GM23338 (cell line): ENCODE measurements around the gene SRP68. TPM values are rescaled to one million over a fixed set of nuclear protein-coding genes. Genes with fewer than 3 reads are reported as not detected.

Source experiments
- ATAC-seq: fragments of 200-7000 bp; cut with Tn5 transposase; 3 replicates; pipeline ENCODE4 v1.9.1; 2020
- DNase-seq: peaks from one replicate; pipeline ENCODE4 v3.0.0-alpha.2; 2015; ENCODE audit warnings: low spot score
- H2AFZ ChIP-seq: fragments of 200-600 bp; sonication (generic); 2 replicates; pipeline ENCODE4 v1.8.0; 2016; ENCODE audit warnings: antibody characterized with exemption, mild to moderate bottlenecking, moderate library complexity
- H3F3A ChIP-seq: fragments of 200-600 bp; sonication (generic); replicated peaks from 2 replicates; pipeline ENCODE4 v1.8.0; 2017; ENCODE audit warnings: antibody characterized with exemption, mixed run types, low read depth
- H3K27ac ChIP-seq: fragments of 200-600 bp; sonication (generic); 2 replicates; pipeline ENCODE4 v1.6.1; 2016; ENCODE audit warnings: low read depth
- H3K27me3 ChIP-seq: fragments of 200-600 bp; sonication (generic); 2 replicates; pipeline ENCODE4 v1.8.0; 2016; ENCODE audit warnings: mild to moderate bottlenecking, mixed run types, moderate library complexity; ENCODE audit not compliant: insufficient read depth
- H3K36me3 ChIP-seq: fragments of 200-600 bp; sonication (generic); 2 replicates; pipeline ENCODE4 v1.8.0; 2016; ENCODE audit warnings: mild to moderate bottlenecking; ENCODE audit not compliant: insufficient read depth
- H3K4me1 ChIP-seq: fragments of 200-600 bp; sonication (generic); 2 replicates; pipeline ENCODE4 v1.8.0; 2016; ENCODE audit warnings: mild to moderate bottlenecking, moderate library complexity; ENCODE audit not compliant: insufficient read depth
- H3K4me2 ChIP-seq: fragments of 200-600 bp; sonication (generic); 2 replicates; pipeline ENCODE4 v1.7.1; 2017; ENCODE audit warnings: mixed run types
- H3K4me3 ChIP-seq: fragments of 200-600 bp; sonication (generic); 2 replicates; pipeline ENCODE4 v1.6.1; 2016; ENCODE audit warnings: mixed run types
- H3K79me2 ChIP-seq: fragments of 200-600 bp; sonication (generic); replicated peaks from 2 replicates; pipeline ENCODE4 v1.8.0; 2017; ENCODE audit warnings: mild to moderate bottlenecking; ENCODE audit not compliant: insufficient read depth
- H3K9me2 ChIP-seq: fragments of 200-600 bp; sonication (generic); 2 replicates; pipeline ENCODE4 v1.8.0; 2017; ENCODE audit not compliant: insufficient read depth
- H4K20me1 ChIP-seq: fragments of 200-600 bp; sonication (generic); replicated peaks from 2 replicates; pipeline ENCODE4 v1.8.0; 2017; ENCODE audit warnings: mild to moderate bottlenecking; ENCODE audit not compliant: insufficient read depth
- H3K27ac Mint-ChIP-seq: 2 replicates; pipeline ENCODE4 v1.8.0; 2020; ENCODE audit warnings: inconsistent platforms, mild to moderate bottlenecking, moderate library complexity, mixed read lengths
- H3K27me3 Mint-ChIP-seq: 3 replicates; pipeline ENCODE4 v1.8.0; 2022; ENCODE audit warnings: low read depth, mild to moderate bottlenecking, moderate library complexity, mixed read lengths, inconsistent platforms; ENCODE audit not compliant: insufficient read depth, poor library complexity
- H3K36me3 Mint-ChIP-seq: 3 replicates; pipeline ENCODE4 v1.8.0; 2021; ENCODE audit warnings: low read depth, mild to moderate bottlenecking, inconsistent platforms, moderate library complexity, mixed read lengths
- H3K4me1 Mint-ChIP-seq: 3 replicates; pipeline ENCODE4 v1.8.0; 2020; ENCODE audit warnings: mild to moderate bottlenecking, inconsistent platforms, mixed read lengths
- H3K4me3 Mint-ChIP-seq: 3 replicates; pipeline ENCODE4 v1.8.0; 2021; ENCODE audit warnings: moderate library complexity, mild to moderate bottlenecking, inconsistent platforms, mixed read lengths
- H3K9me3 Mint-ChIP-seq: 3 replicates; pipeline ENCODE4 v1.8.0; 2020; ENCODE audit warnings: moderate library complexity, mild to moderate bottlenecking, inconsistent platforms, mixed read lengths
- CREB1 ChIP-seq: fragments of 250-450 bp; sonication (Bioruptor Pico); IDR thresholded peaks from 2 replicates; pipeline ENCODE4 v1.5.0; 2020; ENCODE audit warnings: low read depth, mild to moderate bottlenecking, moderate library complexity
- EZH2 ChIP-seq: fragments of 200-600 bp; sonication (generic); IDR thresholded peaks from one replicate; pipeline ENCODE4 v1.8.0; 2017; ENCODE audit warnings: antibody characterized with exemption, mild to moderate bottlenecking, low read depth; ENCODE audit not compliant: unreplicated experiment
- EZH2phosphoT487 ChIP-seq: fragments of 200-600 bp; sonication (generic); IDR thresholded peaks from one replicate; pipeline ENCODE4 v1.8.1; 2018; ENCODE audit warnings: antibody characterized with exemption; ENCODE audit not compliant: unreplicated experiment
- JUNB ChIP-seq: IDR thresholded peaks from one replicate; pipeline ENCODE4 v1.6.1; 2016; ENCODE audit warnings: antibody characterized with exemption; ENCODE audit not compliant: unreplicated experiment
- NANOG ChIP-seq: IDR thresholded peaks from 2 replicates; pipeline ENCODE4 v1.6.1; 2016; ENCODE audit warnings: antibody characterized with exemption, borderline replicate concordance
- STAT1 ChIP-seq: IDR thresholded peaks from one replicate; pipeline ENCODE4 v1.6.1; 2016; ENCODE audit warnings: antibody characterized with exemption; ENCODE audit not compliant: unreplicated experiment
- ZNF114 ChIP-seq: fragments of 250-450 bp; sonication (Bioruptor Pico); IDR thresholded peaks from 2 replicates; pipeline ENCODE4 v1.5.0; 2020; ENCODE audit warnings: mild to moderate bottlenecking, moderate library complexity
- ZNF331 ChIP-seq: fragments of 250-450 bp; sonication (Bioruptor Pico); IDR thresholded peaks from 2 replicates; pipeline ENCODE4 v1.5.0; 2020; ENCODE audit warnings: low read depth, mild to moderate bottlenecking, moderate library complexity
- polyA plus RNA-seq: library from polyadenylated mRNA; unstranded; fragments of >200 nt; fragmentation: Nextera tagmentation; extraction: Ambion mirVana; gene quantifications from 2 replicates; pipeline ENCODE4 v1.2.1, GENCODE V29; 2016
- total RNA-seq: library from RNA; depleted of rRNA; stranded (reverse); fragments of >200 nt; shearing (Covaris generic); gene quantifications from 2 replicates; pipeline ENCODE4 v1.2.3, GENCODE V29; 2014
- TF ChIP-seq, protein P1 (sequence below): IDR thresholded peaks from 2 replicates; pipeline ENCODE4 v1.6.1; 2016; ENCODE audit warnings: antibody characterized with exemption
- TF ChIP-seq, protein P2 (sequence below): IDR thresholded peaks from one replicate; pipeline ENCODE4 v1.6.1; 2018; ENCODE audit warnings: antibody characterized with exemption; ENCODE audit not compliant: unreplicated experiment
- TF ChIP-seq, protein P3 (sequence below), 2 experiments: fragments of 200-600 bp in 1 of 2; sonication (generic) in 1 of 2; conservative IDR thresholded peaks; 2 replicates each; pipeline versions ENCODE4 v1.5.1 to v1.6.1; 2016 to 2017; ENCODE audit warnings: antibody characterized with exemption in 2 of 2, low read depth in 2 of 2, mild to moderate bottlenecking in 2 of 2, moderate library complexity in 1 of 2

Gene SRP68
- total and polyA plus RNA-seq, 2 experiments from 2014 or later = 30.7 to 62.8 TPM

DNA sequence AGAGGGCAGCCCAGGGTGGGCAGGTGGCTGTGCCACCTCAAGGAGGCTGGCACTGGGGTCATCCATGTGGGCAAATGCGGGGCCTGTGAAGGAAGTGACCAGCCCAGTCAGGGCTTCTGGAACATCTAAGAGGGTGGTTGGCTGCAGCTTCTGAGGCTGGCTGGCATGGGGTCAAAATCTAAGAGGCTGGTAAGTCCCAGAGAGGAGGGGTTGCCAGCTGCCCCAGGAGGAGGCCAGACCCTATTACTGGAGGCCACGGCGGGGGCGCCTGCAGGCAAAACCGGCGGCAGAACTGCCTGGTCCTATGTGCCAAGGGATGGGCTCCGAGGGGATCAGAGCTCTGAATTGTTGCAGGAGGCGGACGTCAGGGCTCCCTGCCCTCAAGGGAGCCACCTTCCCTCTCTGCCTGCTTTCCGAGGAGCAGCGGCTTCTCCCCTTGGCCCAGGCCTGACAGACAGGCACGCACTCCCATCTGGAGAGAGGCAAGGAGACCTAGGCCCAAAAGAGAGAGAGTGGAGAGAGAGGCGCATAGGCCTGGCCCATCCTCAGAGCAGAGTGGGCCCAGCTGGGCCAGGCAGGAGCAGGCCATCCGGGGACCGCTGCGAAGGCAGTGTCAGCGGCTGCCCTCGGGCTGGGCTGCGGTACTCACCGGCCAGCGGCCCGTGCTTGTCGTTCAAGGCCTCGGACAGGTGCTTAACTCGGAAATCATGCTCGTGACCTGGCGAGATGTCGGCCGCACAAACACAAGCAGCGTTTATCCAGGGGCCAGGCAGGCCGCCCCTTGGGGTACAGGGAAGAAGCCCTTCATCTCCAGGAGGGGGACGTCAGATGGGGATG, 17.6 kb upstream of the SRP68 start (continued):
- TF ChIP-seq, protein P1, sequence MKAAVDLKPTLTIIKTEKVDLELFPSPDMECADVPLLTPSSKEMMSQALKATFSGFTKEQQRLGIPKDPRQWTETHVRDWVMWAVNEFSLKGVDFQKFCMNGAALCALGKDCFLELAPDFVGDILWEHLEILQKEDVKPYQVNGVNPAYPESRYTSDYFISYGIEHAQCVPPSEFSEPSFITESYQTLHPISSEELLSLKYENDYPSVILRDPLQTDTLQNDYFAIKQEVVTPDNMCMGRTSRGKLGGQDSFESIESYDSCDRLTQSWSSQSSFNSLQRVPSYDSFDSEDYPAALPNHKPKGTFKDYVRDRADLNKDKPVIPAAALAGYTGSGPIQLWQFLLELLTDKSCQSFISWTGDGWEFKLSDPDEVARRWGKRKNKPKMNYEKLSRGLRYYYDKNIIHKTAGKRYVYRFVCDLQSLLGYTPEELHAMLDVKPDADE = no peak
- TF ChIP-seq, protein P2, sequence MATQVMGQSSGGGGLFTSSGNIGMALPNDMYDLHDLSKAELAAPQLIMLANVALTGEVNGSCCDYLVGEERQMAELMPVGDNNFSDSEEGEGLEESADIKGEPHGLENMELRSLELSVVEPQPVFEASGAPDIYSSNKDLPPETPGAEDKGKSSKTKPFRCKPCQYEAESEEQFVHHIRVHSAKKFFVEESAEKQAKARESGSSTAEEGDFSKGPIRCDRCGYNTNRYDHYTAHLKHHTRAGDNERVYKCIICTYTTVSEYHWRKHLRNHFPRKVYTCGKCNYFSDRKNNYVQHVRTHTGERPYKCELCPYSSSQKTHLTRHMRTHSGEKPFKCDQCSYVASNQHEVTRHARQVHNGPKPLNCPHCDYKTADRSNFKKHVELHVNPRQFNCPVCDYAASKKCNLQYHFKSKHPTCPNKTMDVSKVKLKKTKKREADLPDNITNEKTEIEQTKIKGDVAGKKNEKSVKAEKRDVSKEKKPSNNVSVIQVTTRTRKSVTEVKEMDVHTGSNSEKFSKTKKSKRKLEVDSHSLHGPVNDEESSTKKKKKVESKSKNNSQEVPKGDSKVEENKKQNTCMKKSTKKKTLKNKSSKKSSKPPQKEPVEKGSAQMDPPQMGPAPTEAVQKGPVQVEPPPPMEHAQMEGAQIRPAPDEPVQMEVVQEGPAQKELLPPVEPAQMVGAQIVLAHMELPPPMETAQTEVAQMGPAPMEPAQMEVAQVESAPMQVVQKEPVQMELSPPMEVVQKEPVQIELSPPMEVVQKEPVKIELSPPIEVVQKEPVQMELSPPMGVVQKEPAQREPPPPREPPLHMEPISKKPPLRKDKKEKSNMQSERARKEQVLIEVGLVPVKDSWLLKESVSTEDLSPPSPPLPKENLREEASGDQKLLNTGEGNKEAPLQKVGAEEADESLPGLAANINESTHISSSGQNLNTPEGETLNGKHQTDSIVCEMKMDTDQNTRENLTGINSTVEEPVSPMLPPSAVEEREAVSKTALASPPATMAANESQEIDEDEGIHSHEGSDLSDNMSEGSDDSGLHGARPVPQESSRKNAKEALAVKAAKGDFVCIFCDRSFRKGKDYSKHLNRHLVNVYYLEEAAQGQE = no peak
- TF ChIP-seq, protein P3, sequence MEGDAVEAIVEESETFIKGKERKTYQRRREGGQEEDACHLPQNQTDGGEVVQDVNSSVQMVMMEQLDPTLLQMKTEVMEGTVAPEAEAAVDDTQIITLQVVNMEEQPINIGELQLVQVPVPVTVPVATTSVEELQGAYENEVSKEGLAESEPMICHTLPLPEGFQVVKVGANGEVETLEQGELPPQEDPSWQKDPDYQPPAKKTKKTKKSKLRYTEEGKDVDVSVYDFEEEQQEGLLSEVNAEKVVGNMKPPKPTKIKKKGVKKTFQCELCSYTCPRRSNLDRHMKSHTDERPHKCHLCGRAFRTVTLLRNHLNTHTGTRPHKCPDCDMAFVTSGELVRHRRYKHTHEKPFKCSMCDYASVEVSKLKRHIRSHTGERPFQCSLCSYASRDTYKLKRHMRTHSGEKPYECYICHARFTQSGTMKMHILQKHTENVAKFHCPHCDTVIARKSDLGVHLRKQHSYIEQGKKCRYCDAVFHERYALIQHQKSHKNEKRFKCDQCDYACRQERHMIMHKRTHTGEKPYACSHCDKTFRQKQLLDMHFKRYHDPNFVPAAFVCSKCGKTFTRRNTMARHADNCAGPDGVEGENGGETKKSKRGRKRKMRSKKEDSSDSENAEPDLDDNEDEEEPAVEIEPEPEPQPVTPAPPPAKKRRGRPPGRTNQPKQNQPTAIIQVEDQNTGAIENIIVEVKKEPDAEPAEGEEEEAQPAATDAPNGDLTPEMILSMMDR (conservative IDR thresholded peaks at IDR 0.05; ENCODE audit: low read depth in 2 of 2) = no peak
- TF ChIP-seq ZNF114 (no peak), CREB1 (CRISPR knock-in tag) (no peak)

DNA sequence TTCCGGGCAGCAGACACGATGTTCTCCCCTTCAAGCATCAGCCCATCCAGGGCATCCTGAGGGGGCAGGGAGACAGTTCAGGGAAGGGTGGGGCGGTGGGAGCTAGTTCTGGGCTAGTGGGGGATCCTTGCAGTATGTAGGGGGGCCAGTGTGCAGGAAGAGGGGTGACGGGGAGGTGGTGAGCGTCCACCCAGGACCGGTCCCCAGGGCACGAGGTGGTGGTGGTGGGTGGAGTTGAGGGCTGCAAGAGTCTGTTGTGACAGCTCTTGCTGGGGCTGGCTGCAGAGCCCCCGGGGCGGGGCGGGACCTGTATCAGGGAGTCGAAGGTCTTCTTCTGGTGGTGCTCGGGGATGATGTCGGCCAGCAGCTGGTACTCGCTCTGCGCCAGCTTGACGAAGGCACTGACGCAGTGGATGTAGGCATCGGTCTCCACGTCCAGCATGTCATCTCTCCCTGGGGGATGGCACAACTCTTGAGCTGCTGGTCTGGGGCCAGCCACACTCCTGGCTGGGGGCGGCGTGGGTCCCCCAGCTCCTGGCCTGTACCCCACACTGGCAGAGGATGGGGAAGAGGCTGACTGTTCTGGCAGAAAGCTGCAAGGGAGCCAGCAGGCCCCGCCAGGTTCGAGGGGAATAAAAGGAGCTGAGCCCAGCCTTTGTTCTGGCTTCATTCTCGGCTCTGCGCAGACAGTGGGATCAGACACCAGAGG, 16.7 kb upstream of the SRP68 start:
- DNase-seq = no peak
- no peaks in the 10 kb centered on the region for H3K27me3 ChIP-seq
- H3K27ac ChIP-seq = no peak overlapping the region
- H3K4me3 ChIP-seq = no peak overlapping the region
- no peak for ATAC-seq
- no peaks in the 10 kb centered on the region for H3K9me2 ChIP-seq
- no peak overlapping the region for H3K4me2 ChIP-seq
- H3K4me3 Mint-ChIP-seq = no peak overlapping the region
- H3K4me1 ChIP-seq = no peaks in the 10 kb centered on the region
- H3K4me1 Mint-ChIP-seq = no peaks in the 10 kb centered on the region; the same call in 2 of the 3 replicates
- H2AFZ ChIP-seq = no peak overlapping the region
- peaks cover 65% of the 10 kb centered on the region for H3K36me3 Mint-ChIP-seq
- no peaks in the 10 kb centered on the region for H3K9me3 Mint-ChIP-seq
- no peaks in the 10 kb centered on the region for H3F3A ChIP-seq
- peaks cover 7% of the 10 kb centered on the region for H3K27me3 Mint-ChIP-seq
- no peaks in the 10 kb centered on the region for H4K20me1 ChIP-seq
- H3K27ac Mint-ChIP-seq = peak overlapping the region; percentile 52; the same call in 1 of the 2 replicates
- H3K79me2 ChIP-seq = no peaks in the 10 kb centered on the region
- H3K36me3 ChIP-seq = peaks cover 5% of the 10 kb centered on the region; the same call in 1 of the 2 replicates
- TF ChIP-seq, protein P2 = no peak
- TF ChIP-seq NANOG (no peak), STAT1 (no peak), ZNF114 (no peak), JUNB (no peak), EZH2phosphoT487 (no peak), EZH2 (no peak), ZNF331 (CRISPR knock-in tag) (no peak)
- TF ChIP-seq, protein P3 (conservative IDR thresholded peaks at IDR 0.05; ENCODE audit: low read depth in 2 of 2) = no peak
